SH-SY5Y (cell line): ENCODE results near the gene TGIF2.

Source experiments
- GATA2 ChIP-seq: IDR thresholded peaks from 2 replicates; pipeline ENCODE4 v1.6.1; 2011; ENCODE audit warnings: mild to moderate bottlenecking, low read depth, low read length
- GATA3 ChIP-seq: IDR thresholded peaks from 2 replicates; pipeline ENCODE4 v1.6.1; 2011; ENCODE audit warnings: low read depth, mild to moderate bottlenecking, low read length, moderate library complexity

Gene TGIF2

GRCh38 chr20:36573103-36573797 is at the start of gene TGIF2:
Gene TGIF2 (plus strand): TSS chr20:36573597. CDS start chr20:36578775, 5,178 bp downstream.
- TF ChIP-seq GATA3, result no peak
- TF ChIP-seq GATA2, result no peak

GRCh38 chr20:36525620-36526365 is 47.6 kb upstream of the TGIF2 start:
- no peak for TF ChIP-seq GATA3
- TF ChIP-seq GATA2, result no peak

- TF ChIP-seq GATA3, result no peak
- TF ChIP-seq GATA2, result no peak
These were observed 46.8 kb upstream of the TGIF2 start for GRCh38 chr20:36526521-36527011.

GRCh38 chr20:36527331-36528125 is 45.9 kb upstream of the TGIF2 start:
- TF ChIP-seq GATA2 (no peak), GATA3 (no peak)

GRCh38 chr20:36528176-36528874 is 45.1 kb upstream of the TGIF2 start:
- TF ChIP-seq GATA2 (no peak), GATA3 (no peak)

GRCh38 chr20:36528875-36529417 is 44.5 kb upstream of the TGIF2 start:
- TF ChIP-seq GATA2 (no peak), GATA3 (no peak)

GRCh38 chr20:36532388-36532787 is 41.0 kb upstream of the TGIF2 start:
- TF ChIP-seq GATA3 (no peak), GATA2 (no peak)

GRCh38 chr20:36532822-36533221 is 40.6 kb upstream of the TGIF2 start:
- TF ChIP-seq GATA3 (no peak), GATA2 (no peak)

- no peak for TF ChIP-seq GATA2
These were observed 35.2 kb upstream of the TGIF2 start for GRCh38 chr20:36538026-36538722.

- TF ChIP-seq GATA3, result no peak
- TF ChIP-seq GATA2, result no peak
These were observed 32.7 kb upstream of the TGIF2 start for GRCh38 chr20:36540551-36541211.

- no peak for TF ChIP-seq GATA3
- no peak for TF ChIP-seq GATA2
These were observed 32.1 kb upstream of the TGIF2 start, which contains the start of gene MYL9 for GRCh38 chr20:36541227-36541767. Gene MYL9 (plus strand): TSS chr20:36541519. CDS start chr20:36544885, 3,366 bp downstream.

GRCh38 chr20:36541768-36542488 is 31.5 kb upstream of the TGIF2 start:
- TF ChIP-seq GATA2 (no peak), GATA3 (no peak)
